CD14-positive monocyte (primary cell): Measurements from ENCODE around the gene OTUB1. TPM values are rescaled to one million over a fixed set of nuclear protein-coding genes. Genes with fewer than 3 reads are reported as not detected.
A peak's percentile ranks its signal among the peaks of the same experiment; 100 is the strongest.

ENCODE experiments used
- DNase-seq, 3 donors: peaks; one replicate each; pipeline ENCODE4 v3.0.0-alpha.2; 2011 to 2022
- H2AFZ ChIP-seq: 2 replicates; pipeline ENCODE4 v1.6.0; 2012; ENCODE audit warnings: mild to moderate bottlenecking, low read depth, low read length, inconsistent platforms; ENCODE audit not compliant: insufficient read depth, poor library complexity, severe bottlenecking
- H3K27ac ChIP-seq, 2 donors: 1 replicate in 1 of 2; 2 replicates in 1 of 2; pipeline ENCODE4 v1.5.1; 2012 to 2013; ENCODE audit warnings: low read length in 2 of 2, control low read depth in 1 of 2, inconsistent platforms in 1 of 2, low read depth in 1 of 2, mild to moderate bottlenecking in 1 of 2
- H3K27me3 ChIP-seq, 2 donors: one replicate each; pipeline versions ENCODE4 v1.6.0 to v1.6.1; 2011 to 2013; ENCODE audit warnings: low read length in 2 of 2; ENCODE audit not compliant: control insufficient read depth in 2 of 2, insufficient read depth in 2 of 2
- H3K36me3 ChIP-seq, 2 donors: replicated peaks in 1 of 2; 1 replicate in 1 of 2; 2 replicates in 1 of 2; pipeline versions ENCODE4 v1.5.1 to v1.6.1; 2012 to 2013; ENCODE audit warnings: low read length in 2 of 2, control low read depth in 1 of 2, inconsistent platforms in 1 of 2, mild to moderate bottlenecking in 1 of 2; ENCODE audit not compliant: insufficient read depth in 2 of 2, control insufficient read depth in 1 of 2
- H3K4me1 ChIP-seq, 2 donors: 1 replicate in 1 of 2; 2 replicates in 1 of 2; pipeline versions ENCODE4 v1.5.1 to v1.6.1; 2012 to 2013; ENCODE audit warnings: low read length in 2 of 2, control low read depth in 1 of 2, inconsistent platforms in 1 of 2, mild to moderate bottlenecking in 1 of 2, moderate library complexity in 1 of 2; ENCODE audit not compliant: insufficient read depth in 2 of 2, control insufficient read depth in 1 of 2
- H3K4me2 ChIP-seq: replicated peaks from 2 replicates; pipeline ENCODE3; 2012; ENCODE audit warnings: low read length, moderate library complexity, mild to moderate bottlenecking; ENCODE audit not compliant: poor library complexity, severe bottlenecking; ENCODE audit errors: extremely low read depth
- H3K4me3 ChIP-seq, 3 experiments: fragments of 200-600 bp in 1 of 3; sonication (generic) in 1 of 3; replicated peaks in 1 of 3; 1 replicate in 2 of 3; 2 replicates in 1 of 3; pipeline ENCODE4 v1.5.1; 2011 to 2013; ENCODE audit warnings: low read length in 3 of 3, mild to moderate bottlenecking in 3 of 3, control low read depth in 2 of 3, low read depth in 2 of 3, inconsistent platforms in 1 of 3, moderate library complexity in 1 of 3
- H3K79me2 ChIP-seq: 2 replicates; pipeline ENCODE4 v1.6.0; 2012; ENCODE audit warnings: mild to moderate bottlenecking, control low read depth, inconsistent platforms, low read length, moderate library complexity; ENCODE audit not compliant: insufficient read depth
- H3K9ac ChIP-seq: 2 replicates; pipeline ENCODE4 v1.6.0; 2017; ENCODE audit warnings: low read length, mild to moderate bottlenecking; ENCODE audit not compliant: insufficient read depth, poor library complexity, severe bottlenecking
- H3K9me3 ChIP-seq, 2 donors: replicated peaks in 1 of 2; 1 replicate in 1 of 2; 2 replicates in 1 of 2; pipeline versions ENCODE4 v1.5.1 to v1.6.1; 2012 to 2013; ENCODE audit warnings: low read length in 2 of 2, control low read depth in 1 of 2; ENCODE audit not compliant: control insufficient read depth in 1 of 2, insufficient read depth in 1 of 2
- H4K20me1 ChIP-seq: 2 replicates; pipeline ENCODE4 v1.6.0; 2012; ENCODE audit warnings: mild to moderate bottlenecking, low read length, control low read depth, moderate library complexity; ENCODE audit not compliant: insufficient read depth
- H3K27ac Mint-ChIP-seq, 7 donors: one replicate each; pipeline ENCODE4 v1.8.0; 2020; ENCODE audit warnings: mild to moderate bottlenecking in 7 of 7, mixed read lengths in 7 of 7, moderate library complexity in 6 of 7, inconsistent platforms in 2 of 7
- H3K27me3 Mint-ChIP-seq, 3 donors: one replicate each; pipeline ENCODE4 v1.8.0; 2021 to 2022; ENCODE audit warnings: low read depth in 3 of 3, mild to moderate bottlenecking in 3 of 3, mixed read lengths in 3 of 3, moderate library complexity in 3 of 3, inconsistent platforms in 1 of 3
- H3K36me3 Mint-ChIP-seq, 2 donors: one replicate each; pipeline ENCODE4 v1.8.0; 2020; ENCODE audit warnings: mixed read lengths in 2 of 2, inconsistent platforms in 1 of 2, mild to moderate bottlenecking in 1 of 2
- H3K4me1 Mint-ChIP-seq: one replicate; pipeline ENCODE4 v1.8.0; 2020; ENCODE audit warnings: mild to moderate bottlenecking, mixed read lengths
- H3K4me3 Mint-ChIP-seq, 2 donors: one replicate each; pipeline ENCODE4 v1.8.0; 2020; ENCODE audit warnings: mild to moderate bottlenecking in 2 of 2, mixed read lengths in 2 of 2, moderate library complexity in 1 of 2
- H3K9me3 Mint-ChIP-seq, 7 donors: one replicate each; pipeline ENCODE4 v1.8.0; 2020 to 2022; ENCODE audit warnings: mixed read lengths in 7 of 7, mild to moderate bottlenecking in 6 of 7, moderate library complexity in 6 of 7, inconsistent platforms in 2 of 7
- WGBS: methylation state at CpG from one replicate; pipeline ENCODE4 v1.1.5; 2013; ENCODE audit warnings: missing lambda C conversion rate; ENCODE audit not compliant: insufficient coverage; 5-methylcytosine and 5-hydroxymethylcytosine counted together
- intact Hi-C, 2 donors: fragments of 100-400 bp; cut with micrococcal nuclease; formaldehyde crosslinking; loops; one replicate each; pipeline versions ENCODE4 v1.15.0 to v1.15.1; 2023
- polyA plus RNA-seq, 3 donors: library from polyadenylated mRNA; depleted of rRNA in 1 of 3; unstranded in 2 of 3; stranded (reverse) in 1 of 3; fragments of 300-500 nt in 2 of 3; fragments of >200 nt in 1 of 3; fragmentation: Illumina TruSeq in 2 of 3; gene quantifications; 1 replicate in 2 of 3; 2 replicates in 1 of 3; pipeline ENCODE4 v1.2.3, GENCODE V29; 2012 to 2021
- TF ChIP-seq, protein P1 (sequence below): fragments of 200-600 bp; IDR thresholded peaks from one replicate; pipeline ENCODE4 v1.8.0; 2022; ENCODE audit warnings: antibody characterized with exemption, mild to moderate bottlenecking

Gene OTUB1
- polyA plus RNA-seq, 3 donors = 131 to 170 (median 140) TPM

DNA sequence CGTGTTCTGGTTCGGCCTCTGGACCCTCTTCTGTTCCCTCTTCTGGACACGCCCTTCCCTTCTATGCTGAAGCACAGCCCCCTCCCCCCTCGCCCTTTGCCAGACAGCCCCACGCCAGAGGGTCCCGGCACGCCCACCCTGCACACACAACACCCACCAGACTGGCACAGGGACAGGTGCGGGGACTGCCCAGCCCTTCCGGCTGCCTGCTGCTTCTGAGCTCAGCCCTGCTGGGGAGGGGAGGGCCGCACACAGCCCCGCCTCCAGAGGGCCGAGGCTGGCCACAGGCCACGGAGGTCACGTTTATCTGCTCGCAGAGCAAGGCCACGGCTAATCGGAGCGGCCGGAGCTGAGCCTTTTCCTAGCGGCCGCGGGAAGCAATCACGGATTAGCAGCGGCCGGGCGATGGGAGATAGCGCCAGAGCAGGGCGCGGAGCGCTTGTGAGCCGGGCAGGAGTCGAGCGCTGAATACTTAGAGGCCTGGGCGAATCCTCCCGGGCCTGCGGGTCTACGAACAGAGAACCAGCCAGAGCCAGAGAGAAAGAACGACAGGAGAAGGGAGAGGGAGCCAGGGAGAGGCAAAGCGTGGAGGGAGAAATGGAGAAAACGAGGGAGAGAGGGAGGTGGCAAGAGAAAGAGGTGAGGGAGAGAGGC, 21.5 kb downstream of the OTUB1 start:
- H4K20me1 ChIP-seq = no peaks in the 10 kb centered on the region
- peak overlapping the region; percentile 96 for H3K4me2 ChIP-seq
- H3K27me3 Mint-ChIP-seq = peaks cover 44 to 67% (median 47%) of the 10 kb centered on the region in 3 donors
- peak overlapping the region in 5 of 7 donors; percentile 24 to 85 (median 49) for H3K27ac Mint-ChIP-seq
- H3K4me3 ChIP-seq = peak overlapping the region; percentile 50 to 83 (median 66)
- intact Hi-C loops = no loop called here
- H3K79me2 ChIP-seq = no peaks in the 10 kb centered on the region
- H2AFZ ChIP-seq = peak overlapping the region; percentile 92
- peaks cover 9 to 18% (median 14%) of the 10 kb centered on the region in 7 donors for H3K9me3 Mint-ChIP-seq
- peak; percentile 58 to 73 (median 63) for DNase-seq
- peak overlapping the region in 1 of 2 donors; percentile 25 for H3K27ac ChIP-seq
- H3K9ac ChIP-seq = peak overlapping the region; percentile 50
- peaks cover 0 to 54% of the 10 kb centered on the region in 2 donors for H3K27me3 ChIP-seq
- peaks cover 17 to 19% of the 10 kb centered on the region in 2 donors for H3K4me1 ChIP-seq
- peaks cover 25% of the 10 kb centered on the region for H3K4me1 Mint-ChIP-seq
- H3K9me3 ChIP-seq = peaks cover 0 to 15% of the 10 kb centered on the region in 2 donors
- 9% methylated on average over 37 of the region's 40 CpGs for WGBS
- H3K4me3 Mint-ChIP-seq = peak overlapping the region; percentile 98 to 100
- TF ChIP-seq, protein P1, sequence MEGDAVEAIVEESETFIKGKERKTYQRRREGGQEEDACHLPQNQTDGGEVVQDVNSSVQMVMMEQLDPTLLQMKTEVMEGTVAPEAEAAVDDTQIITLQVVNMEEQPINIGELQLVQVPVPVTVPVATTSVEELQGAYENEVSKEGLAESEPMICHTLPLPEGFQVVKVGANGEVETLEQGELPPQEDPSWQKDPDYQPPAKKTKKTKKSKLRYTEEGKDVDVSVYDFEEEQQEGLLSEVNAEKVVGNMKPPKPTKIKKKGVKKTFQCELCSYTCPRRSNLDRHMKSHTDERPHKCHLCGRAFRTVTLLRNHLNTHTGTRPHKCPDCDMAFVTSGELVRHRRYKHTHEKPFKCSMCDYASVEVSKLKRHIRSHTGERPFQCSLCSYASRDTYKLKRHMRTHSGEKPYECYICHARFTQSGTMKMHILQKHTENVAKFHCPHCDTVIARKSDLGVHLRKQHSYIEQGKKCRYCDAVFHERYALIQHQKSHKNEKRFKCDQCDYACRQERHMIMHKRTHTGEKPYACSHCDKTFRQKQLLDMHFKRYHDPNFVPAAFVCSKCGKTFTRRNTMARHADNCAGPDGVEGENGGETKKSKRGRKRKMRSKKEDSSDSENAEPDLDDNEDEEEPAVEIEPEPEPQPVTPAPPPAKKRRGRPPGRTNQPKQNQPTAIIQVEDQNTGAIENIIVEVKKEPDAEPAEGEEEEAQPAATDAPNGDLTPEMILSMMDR = peak; percentile 8
- no peaks in the 10 kb centered on the region for H3K36me3 ChIP-seq
- H3K36me3 Mint-ChIP-seq = no peaks in the 10 kb centered on the region

DNA sequence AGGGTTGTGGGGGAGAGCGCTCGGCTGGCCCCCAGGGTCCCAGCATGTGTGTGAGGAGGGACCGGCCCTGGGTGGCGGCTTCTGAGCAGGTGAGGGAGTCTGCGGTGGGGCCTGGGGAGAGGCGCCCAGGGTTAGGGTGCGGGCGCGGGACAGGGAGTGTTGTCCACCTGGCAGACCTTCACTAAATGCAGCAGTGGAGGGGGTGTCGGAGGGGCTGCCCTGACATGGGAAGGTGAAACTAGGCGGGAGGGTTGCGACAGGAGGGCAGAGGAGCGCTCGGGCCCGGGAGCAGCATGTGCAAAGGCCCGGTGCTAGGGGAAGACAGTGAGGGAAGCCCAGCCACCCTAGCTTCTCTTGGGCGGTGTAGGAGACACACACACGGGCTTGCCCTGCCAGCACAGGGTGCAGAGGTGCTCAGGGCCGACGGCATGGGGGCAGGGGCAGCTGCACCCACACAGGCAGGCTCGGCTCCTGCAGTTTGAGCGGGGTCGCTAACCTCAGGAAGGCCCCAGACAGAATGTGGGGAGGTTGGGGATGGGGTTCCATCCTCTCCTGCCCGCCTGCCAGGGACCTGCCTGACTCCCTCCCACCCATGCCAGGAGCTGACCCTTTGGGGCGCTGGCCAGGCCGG, 22.2 kb downstream of the OTUB1 start:
- Mint-ChIP-seq H3K27me3 (peaks cover 37 to 60% (median 42%) of the 10 kb centered on the region in 3 donors), H3K27ac (no peak overlapping the region), H3K4me1 (peaks cover 25% of the 10 kb centered on the region), H3K9me3 (peaks cover 9 to 18% (median 14%) of the 10 kb centered on the region in 7 donors), H3K36me3 (no peaks in the 10 kb centered on the region), H3K4me3 (peak overlapping the region; percentile 98 to 100)
- H3K27me3 ChIP-seq = peaks cover 0 to 48% of the 10 kb centered on the region in 2 donors
- no peak overlapping the region for H3K9ac ChIP-seq
- H3K4me3 ChIP-seq = peak overlapping the region in 1 of 3 experiments; percentile 83
- peak overlapping the region; percentile 92 for H2AFZ ChIP-seq
- TF ChIP-seq, protein P1 = no peak
- H3K79me2 ChIP-seq = no peaks in the 10 kb centered on the region
- H3K36me3 ChIP-seq = no peaks in the 10 kb centered on the region
- peaks cover 0 to 15% of the 10 kb centered on the region in 2 donors for H3K9me3 ChIP-seq
- DNase-seq = no peak
- H4K20me1 ChIP-seq = no peaks in the 10 kb centered on the region
- H3K4me2 ChIP-seq = peak overlapping the region; percentile 96
- H3K4me1 ChIP-seq = peaks cover 17 to 19% of the 10 kb centered on the region in 2 donors
- intact Hi-C loops = no loop called here
- WGBS = 96% methylated on average over 21 of the region's 26 CpGs
- no peak overlapping the region for H3K27ac ChIP-seq
